Activated T-cell treated with anti-CD3 and anti-CD28 coated beads, Interleukin-2, amount 50 U/mL, for 48 hours (primary cell): ENCODE data around the gene ANKRD12.
"Not testable (repeated sequence)": the region's sequence is repeated elsewhere in the genome, so short reads cannot be mapped to it uniquely, and the experiment has no call there.

Experiments used
- DNase-seq, 2 experiments: peaks; one replicate each; pipeline ENCODE4 v3.0.0-alpha.2; 2020

Gene ANKRD12

DNA sequence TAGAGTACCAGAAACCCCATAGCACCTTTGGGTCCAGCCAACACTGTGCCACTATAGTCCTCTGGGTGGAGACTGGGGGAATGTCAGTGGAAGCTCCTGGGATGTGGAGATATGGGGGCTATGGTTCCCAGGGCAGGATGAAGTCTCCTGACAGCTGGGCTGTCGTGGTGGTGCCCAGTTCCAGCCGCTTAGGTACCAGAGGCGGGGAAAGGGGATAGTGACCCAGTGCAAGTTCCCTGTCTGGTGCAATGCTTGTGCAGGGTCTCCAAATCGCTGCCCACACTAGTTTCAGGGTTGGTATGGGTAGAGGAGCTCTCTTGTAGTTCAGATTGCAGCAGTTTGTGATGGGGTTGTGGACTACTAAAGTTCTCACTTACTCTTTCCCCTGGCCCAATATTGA is 97.9 kb downstream of the ANKRD12 start:
- DNase-seq = no peak

GRCh38 chr18:9237981-9238380 is 101.4 kb downstream of the ANKRD12 start:
- no peak for DNase-seq

DNA sequence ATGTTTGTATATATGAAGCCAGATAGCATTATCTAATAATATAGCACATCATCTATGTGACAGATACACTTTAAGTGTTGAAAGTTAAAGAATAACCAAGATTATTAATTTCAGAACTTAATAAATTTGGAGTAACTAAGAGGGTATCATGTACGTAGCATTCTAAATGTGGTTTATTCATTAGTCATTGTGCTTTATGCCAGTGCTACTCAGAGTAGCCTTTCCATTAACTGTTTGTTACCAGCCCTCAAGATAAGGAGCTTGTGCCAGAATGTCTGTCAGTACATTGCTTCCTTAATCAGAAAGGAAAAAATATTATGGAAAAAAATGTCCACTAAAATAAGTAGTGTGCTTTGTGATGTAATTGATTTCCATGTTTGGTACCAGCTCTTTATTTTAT is 103.1 kb downstream of the ANKRD12 start:
- no peak for DNase-seq

- DNase-seq = no peak
Measured at GRCh38 chr18:9240270-9240669, 103.7 kb downstream of the ANKRD12 start.

DNA sequence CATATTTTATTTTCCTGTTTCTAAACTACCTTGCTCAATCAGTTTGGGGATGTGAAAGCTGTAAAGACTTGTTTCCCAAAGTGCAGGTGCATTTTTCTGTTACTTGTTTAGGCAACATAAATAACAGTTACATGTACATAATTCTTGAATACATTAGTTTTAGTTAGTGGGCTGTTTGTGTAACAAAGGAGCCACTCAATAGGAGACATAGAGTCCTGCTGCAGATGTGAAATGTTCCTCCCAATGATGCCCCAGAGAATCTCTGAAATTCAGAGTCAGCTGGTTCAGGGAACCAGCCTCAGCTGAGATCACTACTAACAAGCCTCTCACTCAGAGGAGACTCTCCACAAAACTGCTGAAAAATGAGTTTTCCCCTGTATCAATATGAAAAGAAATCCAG is 106.4 kb downstream of the ANKRD12 start:
- no peak for DNase-seq

- no peak for DNase-seq
Measured at GRCh38 chr18:9244376-9244775, 107.8 kb downstream of the ANKRD12 start.

GRCh38 chr18:9248661-9249060 is 112.1 kb downstream of the ANKRD12 start:
- no peak for DNase-seq

- no peak for DNase-seq
Measured at GRCh38 chr18:9249254-9249653, 112.7 kb downstream of the ANKRD12 start.

DNA sequence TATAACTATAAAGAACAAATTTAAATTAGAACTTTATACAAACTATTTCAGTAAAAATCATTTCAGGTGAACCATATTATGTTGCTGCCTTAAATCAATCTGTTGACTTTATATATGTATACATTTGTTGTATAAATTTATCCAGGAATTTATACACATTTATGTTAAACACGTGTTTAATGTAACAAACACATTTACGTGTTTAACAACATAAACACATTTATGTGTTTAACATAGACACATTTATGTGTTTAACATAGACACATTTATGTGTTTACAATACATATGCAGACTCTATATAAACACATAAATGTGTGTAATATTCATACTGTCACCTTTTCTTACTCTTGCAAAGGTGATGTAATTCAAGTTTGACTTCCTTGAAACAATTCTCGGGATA is 122.6 kb downstream of the ANKRD12 start:
- no peak for DNase-seq

- no peak for DNase-seq
Measured at GRCh38 chr18:9260388-9261380, 124.1 kb downstream of the ANKRD12 start.

GRCh38 chr18:9263264-9263663 is 126.7 kb downstream of the ANKRD12 start:
- DNase-seq = no peak

DNA sequence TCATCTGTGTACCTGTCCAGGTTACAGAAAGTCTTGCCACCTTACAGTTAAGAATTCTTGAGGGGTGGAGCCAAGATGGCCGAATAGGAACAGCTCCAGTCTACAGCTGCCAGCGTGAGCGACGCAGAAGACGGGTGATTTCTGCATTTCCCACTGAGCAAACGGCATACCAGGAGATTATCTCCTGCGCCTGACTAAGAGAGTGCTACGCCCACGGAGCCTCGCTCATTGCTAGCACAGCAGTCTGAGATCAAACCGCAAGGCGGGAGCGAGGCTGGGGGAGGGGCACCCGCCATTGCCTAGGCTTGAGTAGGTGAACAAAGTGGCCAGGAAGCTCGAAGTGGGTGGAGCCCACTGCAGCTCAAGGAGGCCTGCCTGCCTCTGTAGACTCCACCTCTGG is 128.2 kb downstream of the ANKRD12 start:
- not testable (repeated sequence) for DNase-seq

- no peak for DNase-seq
Measured at GRCh38 chr18:9273221-9273620, 136.6 kb downstream of the ANKRD12 start.

GRCh38 chr18:9275890-9276289 is 139.3 kb downstream of the ANKRD12 start:
- DNase-seq = no peak

DNA sequence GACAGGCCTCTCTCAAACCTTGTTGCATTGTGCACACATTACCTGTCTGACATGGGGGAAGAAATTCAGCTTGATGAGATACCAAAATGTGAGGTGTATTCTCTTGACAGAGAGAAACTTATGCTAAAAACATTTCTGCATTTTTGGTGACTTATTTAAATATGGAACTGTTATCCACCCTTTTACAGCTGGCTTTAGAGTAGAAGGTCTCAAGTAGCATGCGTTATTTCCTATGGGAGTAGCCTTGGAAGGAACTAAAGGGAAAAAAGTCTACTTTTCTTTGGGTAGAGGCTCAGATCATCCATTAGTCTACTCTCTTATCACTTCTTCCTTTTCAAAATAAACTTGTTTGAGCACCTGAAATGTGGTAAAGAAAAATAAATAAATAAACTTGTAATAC is 141.4 kb downstream of the ANKRD12 start:
- no peak for DNase-seq

GRCh38 chr18:9280849-9281248 is 144.3 kb downstream of the ANKRD12 start:
- DNase-seq = no peak

- no peak for DNase-seq
Measured at GRCh38 chr18:9281780-9282179, 145.2 kb downstream of the ANKRD12 start.

DNA sequence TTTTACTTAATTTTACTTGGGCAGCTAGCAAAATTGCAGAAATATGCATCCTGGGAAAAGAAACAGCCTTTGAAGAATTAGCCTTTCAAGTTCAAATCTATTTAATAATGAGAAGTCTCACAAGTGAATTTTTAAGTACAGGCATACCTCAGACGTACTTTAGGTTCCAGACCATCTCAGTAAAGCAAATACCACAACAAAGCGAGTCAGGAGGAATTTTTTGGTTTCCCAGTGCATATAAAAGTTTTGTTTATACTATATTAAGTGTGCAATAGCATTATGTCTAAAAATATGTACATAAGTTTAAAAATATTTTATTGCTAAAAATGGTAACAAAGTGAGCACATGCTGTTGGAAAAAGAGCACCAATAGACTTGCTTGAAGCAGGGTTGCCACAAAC is 147.2 kb downstream of the ANKRD12 start:
- DNase-seq = no peak

DNA sequence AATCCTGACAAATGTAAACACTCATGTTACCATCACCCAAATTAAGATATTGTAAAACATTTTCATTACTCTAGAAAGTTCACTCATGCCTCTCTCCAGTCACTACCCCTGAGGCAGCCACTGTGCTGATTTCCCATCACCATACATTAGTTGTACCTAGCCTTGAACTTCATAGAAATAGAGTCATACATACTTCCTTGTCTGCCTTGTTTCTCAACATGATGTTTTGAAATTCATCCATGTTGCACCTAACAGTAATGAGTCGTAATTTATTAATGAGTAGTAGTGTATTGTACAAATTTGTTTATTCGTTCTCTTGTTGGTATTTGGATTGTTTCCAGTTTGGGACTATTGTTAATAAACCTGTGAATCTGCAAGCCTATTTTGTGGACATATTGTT is 149.0 kb downstream of the ANKRD12 start:
- DNase-seq = no peak

DNA sequence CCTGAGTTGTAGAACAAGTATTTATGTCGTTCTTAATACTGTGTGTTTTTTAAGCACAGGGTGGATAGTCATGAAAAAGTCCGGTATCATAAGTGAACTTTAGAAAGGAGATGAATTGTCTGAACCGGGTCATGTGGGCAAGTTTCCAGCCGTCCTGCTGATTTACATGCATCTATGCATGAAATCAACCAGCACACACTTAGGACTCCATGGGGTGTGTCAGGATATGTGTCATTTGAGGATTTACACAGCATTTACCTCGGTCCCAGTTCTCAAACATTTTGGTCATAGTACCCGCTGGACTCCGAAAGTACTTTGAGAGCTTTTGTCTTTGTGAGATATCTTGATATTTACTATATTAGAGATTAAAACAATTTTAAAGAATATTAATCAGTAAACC is 150.5 kb downstream of the ANKRD12 start:
- DNase-seq = no peak

DNA sequence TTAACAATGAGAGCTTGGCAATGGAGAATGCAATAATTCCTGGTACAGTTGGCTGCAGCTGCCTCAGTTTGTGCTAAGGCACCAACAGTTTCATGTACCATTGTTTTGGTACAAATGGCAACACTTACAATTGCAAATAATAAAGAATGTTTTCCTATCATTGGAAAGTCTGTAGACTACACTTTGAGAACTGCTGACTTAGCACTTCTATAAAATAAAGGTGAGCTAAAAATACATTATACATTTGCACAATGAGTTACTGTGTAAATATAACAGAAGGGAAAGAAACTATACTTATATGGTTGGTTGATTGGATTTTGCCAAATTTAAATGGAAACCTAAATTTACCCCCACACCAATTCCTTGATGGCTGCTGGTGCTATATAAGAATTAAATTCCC is 153.1 kb downstream of the ANKRD12 start:
- DNase-seq = no peak

GRCh38 chr18:9290156-9290555 is 153.6 kb downstream of the ANKRD12 start:
- DNase-seq = no peak

GRCh38 chr18:9292047-9292446 is 155.5 kb downstream of the ANKRD12 start:
- no peak for DNase-seq

DNA sequence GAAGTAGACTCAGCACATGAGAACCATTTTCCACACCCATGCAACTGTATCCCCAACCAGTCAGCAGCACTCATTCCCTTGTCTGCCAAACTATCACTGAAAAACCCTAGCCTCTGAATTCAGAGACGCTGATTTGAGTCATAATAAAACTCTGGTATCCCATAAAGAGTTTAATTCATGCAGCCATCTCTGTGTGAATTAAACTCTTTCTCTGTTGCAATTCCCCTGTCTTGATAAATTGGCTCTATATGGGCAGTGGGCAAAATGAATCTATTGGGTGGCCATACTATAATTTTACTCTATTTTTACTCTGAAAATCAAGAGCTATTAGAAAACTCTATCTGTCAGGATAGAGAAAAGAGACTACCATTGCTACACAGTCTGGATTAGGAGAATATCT is 157.4 kb downstream of the ANKRD12 start:
- DNase-seq = no peak
